HepG2 (cell line): ENCODE results near the gene HIC1.

Experiments used
- CTCF ChIP-seq: sonication (generic); formaldehyde crosslinking; IDR thresholded peaks from 2 replicates; pipeline ENCODE4 v1.5.0; 2020; ENCODE audit warnings: mild to moderate bottlenecking, missing genetic modification reagents, moderate library complexity
- DNMT1 ChIP-seq: sonication (generic); formaldehyde crosslinking; IDR thresholded peaks from 2 replicates; pipeline ENCODE4 v1.5.1; 2020; ENCODE audit warnings: mild to moderate bottlenecking, missing genetic modification reagents
- ELF4 ChIP-seq: sonication (generic); formaldehyde crosslinking; IDR thresholded peaks from 2 replicates; pipeline ENCODE4 v1.5.0; 2020; ENCODE audit warnings: missing genetic modification reagents, mild to moderate bottlenecking, moderate library complexity, borderline replicate concordance
- HCFC1 ChIP-seq: fragments of 150-350 bp; IDR thresholded peaks from 2 replicates; pipeline ENCODE4 v1.6.1; 2014; ENCODE audit warnings: low read depth, low read length
- HMG20B ChIP-seq: conservative IDR thresholded peaks from 2 replicates; pipeline ENCODE4 v1.6.1; 2016; ENCODE audit warnings: missing genetic modification reagents, missing compliant biosample characterization
- MTA3 ChIP-seq: sonication (generic); formaldehyde crosslinking; IDR thresholded peaks from 2 replicates; pipeline ENCODE4 v1.4.0; 2020; ENCODE audit warnings: missing genetic modification reagents
- SMC3 ChIP-seq: IDR thresholded peaks from 2 replicates; pipeline ENCODE4 v1.6.1; 2011; ENCODE audit warnings: low read length, improper control_type of control experiment
- ZNF318 ChIP-seq: sonication (generic); formaldehyde crosslinking; IDR thresholded peaks from 2 replicates; pipeline ENCODE4 v1.4.0; 2020; ENCODE audit warnings: mild to moderate bottlenecking, missing genetic modification reagents
- TF ChIP-seq, protein P1 (sequence below): IDR thresholded peaks from 2 replicates; pipeline ENCODE4 v1.6.1; 2016; ENCODE audit warnings: low read depth, missing genetic modification reagents, missing compliant biosample characterization
- TF ChIP-seq, protein P2 (sequence below): sonication (generic); formaldehyde crosslinking; IDR thresholded peaks from 2 replicates; pipeline ENCODE4 v1.8.1; 2022; ENCODE audit warnings: mild to moderate bottlenecking, missing genetic modification reagents

- TF ChIP-seq, protein P1, sequence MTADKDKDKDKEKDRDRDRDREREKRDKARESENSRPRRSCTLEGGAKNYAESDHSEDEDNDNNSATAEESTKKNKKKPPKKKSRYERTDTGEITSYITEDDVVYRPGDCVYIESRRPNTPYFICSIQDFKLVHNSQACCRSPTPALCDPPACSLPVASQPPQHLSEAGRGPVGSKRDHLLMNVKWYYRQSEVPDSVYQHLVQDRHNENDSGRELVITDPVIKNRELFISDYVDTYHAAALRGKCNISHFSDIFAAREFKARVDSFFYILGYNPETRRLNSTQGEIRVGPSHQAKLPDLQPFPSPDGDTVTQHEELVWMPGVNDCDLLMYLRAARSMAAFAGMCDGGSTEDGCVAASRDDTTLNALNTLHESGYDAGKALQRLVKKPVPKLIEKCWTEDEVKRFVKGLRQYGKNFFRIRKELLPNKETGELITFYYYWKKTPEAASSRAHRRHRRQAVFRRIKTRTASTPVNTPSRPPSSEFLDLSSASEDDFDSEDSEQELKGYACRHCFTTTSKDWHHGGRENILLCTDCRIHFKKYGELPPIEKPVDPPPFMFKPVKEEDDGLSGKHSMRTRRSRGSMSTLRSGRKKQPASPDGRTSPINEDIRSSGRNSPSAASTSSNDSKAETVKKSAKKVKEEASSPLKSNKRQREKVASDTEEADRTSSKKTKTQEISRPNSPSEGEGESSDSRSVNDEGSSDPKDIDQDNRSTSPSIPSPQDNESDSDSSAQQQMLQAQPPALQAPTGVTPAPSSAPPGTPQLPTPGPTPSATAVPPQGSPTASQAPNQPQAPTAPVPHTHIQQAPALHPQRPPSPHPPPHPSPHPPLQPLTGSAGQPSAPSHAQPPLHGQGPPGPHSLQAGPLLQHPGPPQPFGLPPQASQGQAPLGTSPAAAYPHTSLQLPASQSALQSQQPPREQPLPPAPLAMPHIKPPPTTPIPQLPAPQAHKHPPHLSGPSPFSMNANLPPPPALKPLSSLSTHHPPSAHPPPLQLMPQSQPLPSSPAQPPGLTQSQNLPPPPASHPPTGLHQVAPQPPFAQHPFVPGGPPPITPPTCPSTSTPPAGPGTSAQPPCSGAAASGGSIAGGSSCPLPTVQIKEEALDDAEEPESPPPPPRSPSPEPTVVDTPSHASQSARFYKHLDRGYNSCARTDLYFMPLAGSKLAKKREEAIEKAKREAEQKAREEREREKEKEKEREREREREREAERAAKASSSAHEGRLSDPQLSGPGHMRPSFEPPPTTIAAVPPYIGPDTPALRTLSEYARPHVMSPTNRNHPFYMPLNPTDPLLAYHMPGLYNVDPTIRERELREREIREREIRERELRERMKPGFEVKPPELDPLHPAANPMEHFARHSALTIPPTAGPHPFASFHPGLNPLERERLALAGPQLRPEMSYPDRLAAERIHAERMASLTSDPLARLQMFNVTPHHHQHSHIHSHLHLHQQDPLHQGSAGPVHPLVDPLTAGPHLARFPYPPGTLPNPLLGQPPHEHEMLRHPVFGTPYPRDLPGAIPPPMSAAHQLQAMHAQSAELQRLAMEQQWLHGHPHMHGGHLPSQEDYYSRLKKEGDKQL (CRISPR knock-in tag) = no peak
- TF ChIP-seq DNMT1 (no peak), SMC3 (no peak), MTA3 (no peak), CTCF (CRISPR knock-in tag) (no peak), HMG20B (CRISPR knock-in tag) (no peak), ZNF318 (CRISPR knock-in tag) (no peak), ELF4 (CRISPR knock-in tag) (no peak), HCFC1 (no peak)
- TF ChIP-seq, protein P2, sequence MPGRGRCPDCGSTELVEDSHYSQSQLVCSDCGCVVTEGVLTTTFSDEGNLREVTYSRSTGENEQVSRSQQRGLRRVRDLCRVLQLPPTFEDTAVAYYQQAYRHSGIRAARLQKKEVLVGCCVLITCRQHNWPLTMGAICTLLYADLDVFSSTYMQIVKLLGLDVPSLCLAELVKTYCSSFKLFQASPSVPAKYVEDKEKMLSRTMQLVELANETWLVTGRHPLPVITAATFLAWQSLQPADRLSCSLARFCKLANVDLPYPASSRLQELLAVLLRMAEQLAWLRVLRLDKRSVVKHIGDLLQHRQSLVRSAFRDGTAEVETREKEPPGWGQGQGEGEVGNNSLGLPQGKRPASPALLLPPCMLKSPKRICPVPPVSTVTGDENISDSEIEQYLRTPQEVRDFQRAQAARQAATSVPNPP (CRISPR knock-in tag) = no peak
Observed at GRCh38 chr17:2084766-2085647, 30.1 kb downstream of the HIC1 start.
